Tibial nerve (tissue), 4 donors: ENCODE data around the gene PLAC8L1. TPM values are rescaled to one million over a fixed set of nuclear protein-coding genes. Genes with fewer than 3 reads are reported as not detected.
"Not testable (repeated sequence)": the region's sequence is repeated elsewhere in the genome, so short reads cannot be mapped to it uniquely, and the experiment has no call there.

Source experiments
- DNase-seq, 2 donors: peaks; one replicate each; pipeline ENCODE4 v3.0.0-alpha.2; 2019; ENCODE audit warnings: low spot score in 2 of 2
- H3K27ac ChIP-seq, 4 donors: fragments of 200-600 bp; sonication (generic) in 3 of 4; one replicate each; pipeline ENCODE4 v1.5.1; 2017 to 2019; ENCODE audit warnings: mild to moderate bottlenecking in 1 of 4
- H3K27me3 ChIP-seq, 2 donors: fragments of 200-600 bp; sonication (generic) in 1 of 2; one replicate each; pipeline versions ENCODE4 v1.5.1 to v1.6.0; 2017 to 2019
- H3K36me3 ChIP-seq, 3 donors: fragments of 200-600 bp; sonication (generic); one replicate each; pipeline ENCODE4 v1.5.1; 2018 to 2019
- H3K4me1 ChIP-seq, 4 donors: fragments of 200-600 bp; sonication (generic) in 3 of 4; one replicate each; pipeline ENCODE4 v1.5.1; 2017 to 2019
- H3K4me3 ChIP-seq, 4 donors: fragments of 200-600 bp; sonication (generic) in 3 of 4; one replicate each; pipeline ENCODE4 v1.5.1; 2017 to 2019; ENCODE audit warnings: mild to moderate bottlenecking in 1 of 4, moderate library complexity in 1 of 4
- H3K9me3 ChIP-seq, 4 donors: fragments of 200-600 bp; sonication (generic) in 3 of 4; one replicate each; pipeline ENCODE4 v1.5.1; 2017 to 2019
- EP300 ChIP-seq, 2 donors: sonication (generic); formaldehyde crosslinking; IDR thresholded peaks; one replicate each; pipeline ENCODE4 v1.6.1; 2017; ENCODE audit warnings: antibody characterized with exemption in 2 of 2, mild to moderate bottlenecking in 1 of 2
- POLR2A ChIP-seq, 2 donors: fragments of 450-650 bp; IDR thresholded peaks; one replicate each; pipeline ENCODE4 v1.6.1; 2017; ENCODE audit warnings: antibody characterized with exemption in 2 of 2, mild to moderate bottlenecking in 2 of 2, moderate library complexity in 2 of 2
- WGBS, 2 donors: methylation state at CpG; one replicate each; pipeline ENCODE4 v1.1.5; 2018; 5-methylcytosine and 5-hydroxymethylcytosine counted together
- total RNA-seq, 4 donors: library from RNA; depleted of rRNA; stranded (reverse); fragments of >200 nt; gene quantifications; one replicate each; pipeline ENCODE4 v1.1.0, GENCODE V29; 2016
- TF ChIP-seq, protein P1 (sequence below), 5 experiments: fragments of 200-600 bp in 3 of 5; fragments of 450-650 bp in 2 of 5; sonication (generic) in 3 of 5; IDR thresholded peaks; one replicate each; pipeline ENCODE4 v1.5.1; 2016 to 2019; ENCODE audit warnings: antibody characterized with exemption in 5 of 5, mild to moderate bottlenecking in 3 of 5, moderate library complexity in 2 of 5

Gene PLAC8L1
- total RNA-seq, 4 donors from 2014 or later = not detected

DNA sequence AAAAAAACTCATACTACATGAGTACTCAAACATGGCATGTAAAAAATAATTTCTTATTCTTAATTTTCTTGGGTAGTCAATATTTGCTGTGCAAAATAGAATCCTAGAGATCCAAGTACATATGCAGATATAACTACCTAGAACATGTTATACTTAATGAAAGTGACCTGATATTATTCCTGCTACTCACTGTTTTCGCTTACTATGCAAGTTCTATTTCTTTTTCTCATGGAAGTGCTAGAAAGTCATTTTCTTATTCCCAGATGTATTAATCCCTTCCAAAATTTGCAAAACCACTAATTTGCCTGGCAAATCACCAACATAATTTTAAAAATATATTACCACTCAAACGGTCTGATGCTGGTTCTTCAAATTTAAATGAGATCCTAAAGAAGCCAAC lies 19.2 kb upstream of the PLAC8L1 start:
- Histone ChIP-seq H3K4me1 (no peaks in the 10 kb centered on the region), H3K27me3 (no peaks in the 10 kb centered on the region), H3K9me3 (no peaks in the 10 kb centered on the region), H3K27ac (no peak overlapping the region), H3K36me3 (peaks cover 0 to 88% (median 2%) of the 10 kb centered on the region in 3 donors), H3K4me3 (no peak overlapping the region)
- DNase-seq = no peak
- TF ChIP-seq EP300 (IDR thresholded peaks at IDR 0.05) = no peak
- 64 to 71% methylated on average over 2 of the region's 2 CpGs for WGBS, 2 donors

DNA sequence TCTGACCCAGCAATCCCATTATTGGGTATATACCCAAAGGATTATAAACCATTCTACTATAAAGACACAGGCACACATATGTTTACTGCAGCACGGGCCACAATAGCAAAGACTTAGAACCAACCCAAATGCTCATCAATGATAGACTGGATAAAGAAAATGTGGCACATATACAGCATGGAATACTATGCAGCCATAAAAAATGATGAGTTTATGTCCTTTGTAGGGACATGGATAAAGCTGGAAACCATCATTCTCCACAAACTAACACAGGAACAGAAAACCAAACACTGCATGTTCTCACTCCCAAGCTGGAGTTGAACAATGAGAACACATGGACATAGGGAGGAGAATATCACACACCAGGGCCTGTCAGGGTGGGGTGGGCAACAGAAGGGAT lies 16.1 kb upstream of the PLAC8L1 start:
- DNase-seq, H3K27me3 ChIP-seq, H3K9me3 ChIP-seq, H3K4me3 ChIP-seq, H3K4me1 ChIP-seq, H3K27ac ChIP-seq: not testable (repeated sequence)
- WGBS, 2 donors = 97 to 100% methylated on average over 1 of the region's 1 CpG
- peaks cover 0 to 89% (median 2%) of the 10 kb centered on the region in 3 donors for H3K36me3 ChIP-seq

DNA sequence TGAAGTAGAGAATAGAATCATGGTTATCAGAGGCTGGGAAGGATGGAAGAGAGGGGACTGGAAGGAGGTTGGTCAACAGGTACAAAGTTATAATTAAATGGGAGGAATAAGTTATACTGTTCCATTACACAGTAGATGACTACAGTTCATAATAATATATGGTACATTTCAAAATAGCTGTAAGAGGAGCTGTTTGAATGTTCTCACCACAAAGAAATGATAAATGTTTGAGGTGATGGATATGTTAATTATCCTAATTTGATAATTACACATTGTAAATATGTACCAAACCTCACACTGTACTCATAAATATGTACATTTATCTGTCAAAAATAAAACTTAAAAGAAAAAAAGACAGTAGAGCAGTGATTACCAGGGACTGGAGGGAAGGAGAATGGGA lies 12.9 kb upstream of the PLAC8L1 start:
- H3K36me3 ChIP-seq = peaks cover 0 to 92% (median 13%) of the 10 kb centered on the region in 3 donors
- no peaks in the 10 kb centered on the region for H3K27me3 ChIP-seq
- H3K4me1 ChIP-seq = no peaks in the 10 kb centered on the region
- no peak for DNase-seq
- no peak overlapping the region for H3K4me3 ChIP-seq
- no peaks in the 10 kb centered on the region for H3K9me3 ChIP-seq
- TF ChIP-seq, protein P1, sequence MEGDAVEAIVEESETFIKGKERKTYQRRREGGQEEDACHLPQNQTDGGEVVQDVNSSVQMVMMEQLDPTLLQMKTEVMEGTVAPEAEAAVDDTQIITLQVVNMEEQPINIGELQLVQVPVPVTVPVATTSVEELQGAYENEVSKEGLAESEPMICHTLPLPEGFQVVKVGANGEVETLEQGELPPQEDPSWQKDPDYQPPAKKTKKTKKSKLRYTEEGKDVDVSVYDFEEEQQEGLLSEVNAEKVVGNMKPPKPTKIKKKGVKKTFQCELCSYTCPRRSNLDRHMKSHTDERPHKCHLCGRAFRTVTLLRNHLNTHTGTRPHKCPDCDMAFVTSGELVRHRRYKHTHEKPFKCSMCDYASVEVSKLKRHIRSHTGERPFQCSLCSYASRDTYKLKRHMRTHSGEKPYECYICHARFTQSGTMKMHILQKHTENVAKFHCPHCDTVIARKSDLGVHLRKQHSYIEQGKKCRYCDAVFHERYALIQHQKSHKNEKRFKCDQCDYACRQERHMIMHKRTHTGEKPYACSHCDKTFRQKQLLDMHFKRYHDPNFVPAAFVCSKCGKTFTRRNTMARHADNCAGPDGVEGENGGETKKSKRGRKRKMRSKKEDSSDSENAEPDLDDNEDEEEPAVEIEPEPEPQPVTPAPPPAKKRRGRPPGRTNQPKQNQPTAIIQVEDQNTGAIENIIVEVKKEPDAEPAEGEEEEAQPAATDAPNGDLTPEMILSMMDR (IDR thresholded peaks at IDR 0.05) = no peak
- no peak for TF ChIP-seq EP300 (IDR thresholded peaks at IDR 0.05)
- TF ChIP-seq POLR2A (IDR thresholded peaks at IDR 0.05) = no peak
- H3K27ac ChIP-seq = no peak overlapping the region

DNA sequence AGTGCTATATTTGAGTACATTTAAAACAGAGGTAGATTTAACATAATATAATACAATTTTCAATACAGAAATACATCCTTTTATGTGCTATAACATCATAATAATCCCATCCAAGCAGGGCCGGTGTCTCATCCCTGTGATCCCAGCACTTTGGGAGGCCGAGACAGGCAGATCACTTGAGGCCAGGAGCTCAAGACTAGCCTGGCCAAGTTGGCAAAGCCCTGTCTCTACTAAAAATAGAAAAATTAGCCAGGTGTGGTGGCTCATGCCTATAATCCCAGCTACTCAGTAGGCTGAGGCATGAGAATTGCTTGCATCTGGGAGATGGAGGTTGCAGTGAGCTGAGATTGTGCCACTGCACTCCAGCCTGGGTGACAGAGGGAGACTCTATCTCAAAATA lies 11.8 kb upstream of the PLAC8L1 start:
- H3K27ac ChIP-seq, H3K27me3 ChIP-seq, H3K4me1 ChIP-seq, H3K4me3 ChIP-seq, DNase-seq, H3K9me3 ChIP-seq: not testable (repeated sequence)
- H3K36me3 ChIP-seq = peaks cover 0 to 92% (median 19%) of the 10 kb centered on the region in 3 donors
- WGBS, 2 donors = 95 to 97% methylated on average over 2 of the region's 2 CpGs

DNA sequence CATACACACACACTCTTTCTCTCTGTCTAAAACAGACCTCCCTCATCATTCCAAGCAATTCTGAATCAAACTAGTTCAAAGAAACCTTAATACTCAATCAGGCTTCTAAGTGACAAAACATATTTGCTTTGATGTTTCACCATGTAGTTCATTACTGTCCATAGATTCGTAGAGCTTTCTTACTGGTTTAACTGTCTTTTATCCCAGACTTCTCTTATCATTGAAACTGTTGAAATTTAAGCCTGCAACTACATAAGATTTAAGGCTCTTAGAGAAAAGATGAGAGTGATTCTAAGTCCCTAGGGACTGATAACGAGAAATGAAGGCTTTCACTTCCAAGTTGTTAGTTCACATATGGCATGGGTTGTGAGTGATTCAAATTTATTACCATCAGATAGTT lies 11.0 kb upstream of the PLAC8L1 start:
- no peaks in the 10 kb centered on the region for H3K4me1 ChIP-seq
- H3K9me3 ChIP-seq = no peaks in the 10 kb centered on the region
- H3K4me3 ChIP-seq = no peak overlapping the region
- 68% methylated on average over 2 of the region's 2 CpGs for WGBS, 2 donors
- TF ChIP-seq POLR2A (IDR thresholded peaks at IDR 0.05) (no peak), EP300 (IDR thresholded peaks at IDR 0.05) (no peak)
- TF ChIP-seq, protein P1 (IDR thresholded peaks at IDR 0.05) = no peak
- H3K27ac ChIP-seq = no peak overlapping the region
- DNase-seq = no peak
- H3K36me3 ChIP-seq = peaks cover 0 to 90% (median 19%) of the 10 kb centered on the region in 3 donors
- H3K27me3 ChIP-seq = no peaks in the 10 kb centered on the region

DNA sequence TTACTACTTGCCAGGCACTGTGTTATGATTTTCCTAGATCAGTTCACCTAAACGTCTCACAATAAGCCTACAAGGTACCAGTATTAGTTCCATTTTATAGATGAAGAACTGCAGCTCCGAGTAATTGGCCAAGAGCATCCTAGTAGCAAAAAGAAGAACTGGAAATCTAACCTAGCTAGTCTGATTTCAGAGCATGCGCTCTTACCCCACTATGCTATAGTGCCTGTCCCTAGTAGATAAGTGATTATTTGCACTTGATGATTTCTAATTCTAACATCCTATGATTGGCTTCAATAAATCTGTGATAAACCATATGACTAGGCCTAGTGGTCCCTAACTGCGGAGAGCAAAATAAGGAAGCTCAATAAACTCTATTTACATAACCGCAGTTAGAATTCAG lies 7.1 kb upstream of the PLAC8L1 start:
- Histone ChIP-seq H3K4me3 (no peak overlapping the region), H3K36me3 (peaks cover 0 to 51% (median 19%) of the 10 kb centered on the region in 3 donors), H3K9me3 (no peaks in the 10 kb centered on the region), H3K4me1 (no peaks in the 10 kb centered on the region), H3K27ac (no peak overlapping the region), H3K27me3 (no peaks in the 10 kb centered on the region)
- no peak for DNase-seq
- WGBS, 2 donors = 88 to 95% methylated on average over 5 of the region's 5 CpGs
- TF ChIP-seq EP300 (IDR thresholded peaks at IDR 0.05) (no peak), POLR2A (IDR thresholded peaks at IDR 0.05) (no peak)
- TF ChIP-seq, protein P1 (IDR thresholded peaks at IDR 0.05) = no peak

DNA sequence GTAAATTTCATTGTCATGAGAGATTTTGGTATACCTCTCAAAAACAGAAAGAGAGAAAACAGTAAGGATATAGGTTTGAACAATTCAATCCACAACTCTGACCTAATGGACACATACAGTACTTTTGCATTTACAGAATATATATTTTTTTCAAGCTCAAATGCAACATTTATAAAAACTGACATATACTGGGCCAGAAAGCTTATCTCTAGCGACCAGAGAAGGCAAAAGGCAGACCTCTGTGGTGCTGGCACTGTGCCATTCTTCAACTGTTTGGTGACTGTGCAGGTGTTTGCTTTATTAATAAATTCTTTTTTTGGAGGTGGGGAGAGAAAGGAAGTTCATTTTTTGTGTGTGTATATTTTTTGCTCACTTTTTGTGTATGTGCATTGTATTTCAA lies 6.0 kb upstream of the PLAC8L1 start:
- Histone ChIP-seq H3K4me1 (no peaks in the 10 kb centered on the region), H3K9me3 (no peaks in the 10 kb centered on the region), H3K27me3 (no peaks in the 10 kb centered on the region), H3K4me3 (no peak overlapping the region), H3K36me3 (peaks cover 0 to 42% (median 19%) of the 10 kb centered on the region in 3 donors), H3K27ac (no peak overlapping the region)
- DNase-seq = no peak
- TF ChIP-seq, protein P1 (IDR thresholded peaks at IDR 0.05) = no peak
- WGBS, 2 donors = 58 to 76% methylated on average over 1 of the region's 1 CpG
